PFSK-1 (cell line): Measurements from ENCODE around the gene PKD1L1.

Source experiments
- FOXP2 ChIP-seq: optimal IDR thresholded peaks from 2 replicates; pipeline ENCODE3; 2011; ENCODE audit warnings: borderline replicate concordance, control low read depth, inconsistent platforms; ENCODE audit not compliant: insufficient read depth; ENCODE audit errors: extremely low read length, extremely low read depth
- POLR2AphosphoS5 ChIP-seq: IDR thresholded peaks from 2 replicates; pipeline ENCODE4 v1.6.1; 2012; ENCODE audit warnings: low read depth, mild to moderate bottlenecking, control low read depth, low read length, moderate library complexity
- REST ChIP-seq, 2 experiments: IDR thresholded peaks; 2 replicates each; pipeline versions ENCODE4 v1.6.1 to v1.8.0; 2011 to 2012; ENCODE audit warnings: low read depth in 2 of 2, low read length in 2 of 2, control low read depth in 1 of 2, inconsistent platforms in 1 of 2, mild to moderate bottlenecking in 1 of 2, moderate library complexity in 1 of 2; ENCODE audit not compliant: insufficient read depth in 1 of 2
- SIN3A ChIP-seq: IDR thresholded peaks from 2 replicates; pipeline ENCODE4 v1.6.1; 2012; ENCODE audit warnings: mild to moderate bottlenecking, low read length, moderate library complexity, borderline replicate concordance; ENCODE audit not compliant: insufficient read depth
- TAF1 ChIP-seq: IDR thresholded peaks from 2 replicates; pipeline ENCODE4 v1.6.1; 2012; ENCODE audit warnings: low read length, control low read depth, borderline replicate concordance; ENCODE audit not compliant: insufficient read depth

Gene PKD1L1

GRCh38 chr7:47990592-47990991, 42.3 kb upstream of the PKD1L1 start:
- TF ChIP-seq TAF1 = no peak
- TF ChIP-seq SIN3A = no peak
- TF ChIP-seq POLR2AphosphoS5 = no peak
- no peak for TF ChIP-seq FOXP2
- TF ChIP-seq REST (IDR thresholded peaks at IDR 0.05; ENCODE audit: insufficient read depth in 1 of 2, low read depth in 2 of 2, low read length in 2 of 2) = no peak

- TF ChIP-seq POLR2AphosphoS5 (no peak), REST (IDR thresholded peaks at IDR 0.05; ENCODE audit: insufficient read depth in 1 of 2, low read depth in 2 of 2, low read length in 2 of 2) (no peak), SIN3A (no peak), TAF1 (no peak), FOXP2 (no peak)
Observed at GRCh38 chr7:47988496-47989386, 40.5 kb upstream of the PKD1L1 start.

- TF ChIP-seq TAF1 (no peak), REST (IDR thresholded peaks at IDR 0.05; ENCODE audit: insufficient read depth in 1 of 2, low read depth in 2 of 2, low read length in 2 of 2) (no peak), POLR2AphosphoS5 (no peak), SIN3A (no peak), FOXP2 (no peak)
Observed at GRCh38 chr7:47982610-47983009, 34.3 kb upstream of the PKD1L1 start.

GRCh38 chr7:47979832-47980181, 31.5 kb upstream of the PKD1L1 start:
- TF ChIP-seq POLR2AphosphoS5 (no peak), REST (IDR thresholded peaks at IDR 0.05; ENCODE audit: insufficient read depth in 1 of 2, low read depth in 2 of 2, low read length in 2 of 2) (no peak), FOXP2 (no peak), SIN3A (no peak), TAF1 (no peak)
